ENCODE measurements around the gene CHRNA4. TPM values are rescaled to one million over a fixed set of nuclear protein-coding genes. Genes with fewer than 3 reads are reported as not detected.

Gene CHRNA4
- not detected in 2 replicates for total RNA-seq
- not detected in 2 replicates for polyA plus RNA-seq
- not detected in 2 replicates for polyA plus RNA-seq (2011; cell fraction: cytosol; rRNA removed)
- polyA plus RNA-seq (2011; cell fraction: nucleus; rRNA removed): not detected in 2 replicates
- polyA plus RNA-seq (2012): not detected in 2 replicates
- not detected in 2 replicates for polyA minus RNA-seq
- not detected for polyA minus RNA-seq (2011; cell fraction: cytosol; rRNA and poly(A)+ RNA removed)
- polyA minus RNA-seq (2011; cell fraction: nucleus; rRNA and poly(A)+ RNA removed): not detected in 2 replicates
- Bru-seq, nascent RNA: not detected
- not detected for BruChase-seq, experiment 1, labeled RNA remaining after a 6-hour chase
- not detected for BruChase-seq, experiment 2, labeled RNA remaining after a 2-hour chase
- long read RNA-seq: 0 reads

DNA sequence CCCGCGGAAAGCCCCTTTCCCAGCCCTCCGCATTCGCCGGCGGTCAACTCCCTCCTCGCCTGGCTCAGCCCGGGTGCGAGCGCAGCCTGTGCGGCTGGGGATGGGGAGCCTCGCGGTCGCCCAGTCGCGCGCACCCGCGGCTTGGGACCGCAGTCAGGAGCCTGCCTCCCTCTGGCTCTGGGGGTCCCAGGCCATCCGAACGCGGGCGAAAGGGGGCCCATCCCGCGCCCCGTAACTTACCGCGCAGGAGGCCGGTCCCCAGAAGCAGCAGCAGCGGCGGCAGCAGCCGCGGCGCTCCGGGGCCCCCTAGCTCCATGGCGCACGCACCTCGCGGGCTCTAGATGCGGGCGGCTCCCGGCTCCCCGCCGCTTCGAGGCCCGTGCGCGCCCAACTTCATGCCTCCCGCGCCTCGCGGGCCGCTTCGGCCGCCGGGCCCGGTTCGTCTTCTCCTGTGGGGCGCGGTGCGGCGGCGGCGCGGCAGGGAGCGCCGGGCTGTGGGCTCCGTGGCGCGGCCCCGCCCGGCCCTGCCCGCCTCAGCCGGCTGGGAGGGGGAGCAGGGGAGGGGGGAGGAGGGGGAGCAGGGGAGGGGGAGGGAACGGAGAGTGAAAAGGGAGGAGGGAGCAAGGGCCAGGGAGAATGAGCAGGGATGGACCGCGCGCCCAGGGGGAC is at the start of gene CHRNA4:
Gene CHRNA4, minus strand, starts transcription at position 500 of the 669 bp plus-strand sequence. Its CDS starts 184 bp downstream, at position 316.
- intact Hi-C loops (cut with micrococcal nuclease): no loop called here
- ChIA-PET POLR2A (no interaction called here), CTCF (interaction anchor here (2.5 to 2.6 kb wide), 2 partner anchors 17 to 51 kb away, joined by 6 to 8 read pairs; no protein-coding TSS in a partner anchor)
- H3K4me3 ChIP-seq (replicated peaks in 1 of 3; ENCODE audit: insufficient read depth in 1 of 3, low read depth in 1 of 3, low read length in 3 of 3): no peak within 1 kb of the TSS
- DNase-seq (ENCODE audit: low read depth, low spot score): no peak
- H3K4me2 ChIP-seq (ENCODE audit: insufficient read depth, low read length): no peak within 1 kb of the TSS
- H3K9ac ChIP-seq (replicated peaks; ENCODE audit: extremely low read depth, insufficient read depth, low read length): no peak within 1 kb of the TSS
- TF ChIP-seq, protein P1, sequence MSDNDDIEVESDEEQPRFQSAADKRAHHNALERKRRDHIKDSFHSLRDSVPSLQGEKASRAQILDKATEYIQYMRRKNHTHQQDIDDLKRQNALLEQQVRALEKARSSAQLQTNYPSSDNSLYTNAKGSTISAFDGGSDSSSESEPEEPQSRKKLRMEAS (IDR thresholded peaks at IDR 0.05; ENCODE audit: insufficient read depth, insufficient read length): no peak
- TF ChIP-seq EZH2 (IDR thresholded peaks at IDR 0.05; ENCODE audit: borderline replicate concordance, low read depth, low read length, severe bottlenecking): no peak
- TF ChIP-seq POLR2AphosphoS5 (IDR thresholded peaks at IDR 0.05; ENCODE audit: insufficient read depth, low read depth, low read length): no peak
- TF ChIP-seq, protein P2, sequence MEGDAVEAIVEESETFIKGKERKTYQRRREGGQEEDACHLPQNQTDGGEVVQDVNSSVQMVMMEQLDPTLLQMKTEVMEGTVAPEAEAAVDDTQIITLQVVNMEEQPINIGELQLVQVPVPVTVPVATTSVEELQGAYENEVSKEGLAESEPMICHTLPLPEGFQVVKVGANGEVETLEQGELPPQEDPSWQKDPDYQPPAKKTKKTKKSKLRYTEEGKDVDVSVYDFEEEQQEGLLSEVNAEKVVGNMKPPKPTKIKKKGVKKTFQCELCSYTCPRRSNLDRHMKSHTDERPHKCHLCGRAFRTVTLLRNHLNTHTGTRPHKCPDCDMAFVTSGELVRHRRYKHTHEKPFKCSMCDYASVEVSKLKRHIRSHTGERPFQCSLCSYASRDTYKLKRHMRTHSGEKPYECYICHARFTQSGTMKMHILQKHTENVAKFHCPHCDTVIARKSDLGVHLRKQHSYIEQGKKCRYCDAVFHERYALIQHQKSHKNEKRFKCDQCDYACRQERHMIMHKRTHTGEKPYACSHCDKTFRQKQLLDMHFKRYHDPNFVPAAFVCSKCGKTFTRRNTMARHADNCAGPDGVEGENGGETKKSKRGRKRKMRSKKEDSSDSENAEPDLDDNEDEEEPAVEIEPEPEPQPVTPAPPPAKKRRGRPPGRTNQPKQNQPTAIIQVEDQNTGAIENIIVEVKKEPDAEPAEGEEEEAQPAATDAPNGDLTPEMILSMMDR (IDR thresholded peaks at IDR 0.05; ENCODE audit: extremely low read depth in 1 of 2, insufficient read depth in 1 of 2, low read depth in 1 of 2, low read length in 2 of 2): no peak
- no peak for TF ChIP-seq POLR2A (IDR thresholded peaks at IDR 0.05; ENCODE audit: low read depth, low read length)
- no peak for TF ChIP-seq GATA2 (IDR thresholded peaks at IDR 0.05; ENCODE audit: insufficient read depth, insufficient read length, low read depth, low read length)
- no peak for TF ChIP-seq FOS (IDR thresholded peaks at IDR 0.05; ENCODE audit: borderline replicate concordance, insufficient read depth, low read length)
- TF ChIP-seq MYC (IDR thresholded peaks at IDR 0.05; ENCODE audit: low read depth, low read length): no peak
- no peak for TF ChIP-seq JUN (IDR thresholded peaks at IDR 0.05; ENCODE audit: borderline replicate concordance, insufficient read depth, insufficient read length, low read depth)
- no peaks in the 10 kb centered on the region for H3K9me1 ChIP-seq (replicated peaks; ENCODE audit: control insufficient read depth, extremely low read depth, insufficient read depth, low read length)
- H3K79me2 ChIP-seq (ENCODE audit: control insufficient read depth, insufficient read depth, low read length): no peaks in the 10 kb centered on the region
- dilution Hi-C loops (cut with MboI; ENCODE audit: extremely low pct_ligation_motif_present, low sequenced_read_pairs): no loop called here
- BruUV-seq (replicated peaks): no TSS peak
- H2AFZ ChIP-seq (ENCODE audit: low read depth, low read length): no peak within 1 kb of the TSS
- no peaks in the 10 kb centered on the region for H3K36me3 ChIP-seq (ENCODE audit: control insufficient read depth in 2 of 2, extremely low read depth in 1 of 2, insufficient read depth in 2 of 2, low read length in 2 of 2)
- no peaks in the 10 kb centered on the region for H3K4me1 ChIP-seq (ENCODE audit: control insufficient read depth, extremely low read depth, insufficient read depth, low read length)
- no peak for FAIRE-seq
- no peaks in the 10 kb centered on the region for H3K9me3 ChIP-seq (replicated peaks; ENCODE audit: control insufficient read depth, insufficient read depth, low read length)
- no peak within 1 kb of the TSS for H3K27ac ChIP-seq (ENCODE audit: insufficient read depth, low read depth, low read length)
- peaks cover 9 to 15% of the 10 kb centered on the region in 2 experiments for H3K27me3 ChIP-seq (ENCODE audit: control insufficient read depth in 2 of 2, insufficient read depth in 2 of 2, low read length in 2 of 2)
- H4K20me1 ChIP-seq (replicated peaks; ENCODE audit: control insufficient read depth, extremely low read depth, insufficient read depth, low read length): no peaks in the 10 kb centered on the region

All from endothelial cell of umbilical vein (primary cell).